ENCODE measurements around the gene ZNF688. TPM values are rescaled to one million over a fixed set of nuclear protein-coding genes. Genes with fewer than 3 reads are reported as not detected.
A peak's percentile ranks its signal among the peaks of the same experiment; 100 is the strongest.
"Not testable (repeated sequence)": the region's sequence is repeated elsewhere in the genome, so short reads cannot be mapped to it uniquely, and the experiment has no call there.

ZNF688 gene
- polyA plus RNA-seq, 1 donor from 2014 or later: 40.7 TPM

GRCh38 chr16:30600929-30601328, 29.4 kb upstream of the ZNF688 start:
- Mint-ChIP-seq H3K4me1 (peaks cover 0 to 4% (median 0%) of the 10 kb centered on the region in 3 donors), H3K9me3 (no peaks in the 10 kb centered on the region), H3K27ac (no peak overlapping the region), H3K4me3 (no peak overlapping the region), H3K36me3 (no peaks in the 10 kb centered on the region), H3K27me3 (no peaks in the 10 kb centered on the region)

- Mint-ChIP-seq H3K27me3 (no peaks in the 10 kb centered on the region), H3K4me3 (peak overlapping the region in 1 of 4 donors; percentile 34), H3K4me1 (peaks cover 0 to 4% (median 0%) of the 10 kb centered on the region in 3 donors), H3K36me3 (no peaks in the 10 kb centered on the region), H3K27ac (no peak overlapping the region), H3K9me3 (no peaks in the 10 kb centered on the region)
Measured at GRCh38 chr16:30600215-30600614, 28.7 kb upstream of the ZNF688 start.

- H3K36me3 Mint-ChIP-seq: peaks cover 2% of the 10 kb centered on the region
- no peak overlapping the region for H3K27ac Mint-ChIP-seq
- no peaks in the 10 kb centered on the region for H3K27me3 Mint-ChIP-seq
- no peaks in the 10 kb centered on the region for H3K4me1 Mint-ChIP-seq
- H3K4me3 Mint-ChIP-seq: no peak overlapping the region
- H3K9me3 Mint-ChIP-seq: peaks cover 0 to 2% (median 0%) of the 10 kb centered on the region in 3 donors
Measured at GRCh38 chr16:30592871-30593270, 21.4 kb upstream of the ZNF688 start.

GRCh38 chr16:30590869-30591268, 19.4 kb upstream of the ZNF688 start:
- not testable (repeated sequence) for H3K9me3 Mint-ChIP-seq, H3K36me3 Mint-ChIP-seq, H3K4me1 Mint-ChIP-seq, H3K4me3 Mint-ChIP-seq, H3K27me3 Mint-ChIP-seq, H3K27ac Mint-ChIP-seq

- H3K4me3 Mint-ChIP-seq, H3K9me3 Mint-ChIP-seq, H3K27me3 Mint-ChIP-seq, H3K36me3 Mint-ChIP-seq, H3K27ac Mint-ChIP-seq: not testable (repeated sequence)
- peaks cover 8 to 14% (median 8%) of the 10 kb centered on the region in 3 donors for H3K4me1 Mint-ChIP-seq
Measured at GRCh38 chr16:30589582-30589981, 18.1 kb upstream of the ZNF688 start.

GRCh38 chr16:30588651-30589050, 17.1 kb upstream of the ZNF688 start:
- no peak overlapping the region for H3K4me3 Mint-ChIP-seq

GRCh38 chr16:30585400-30586191, 14.1 kb upstream of the ZNF688 start, which contains the start of gene ZNF785:
Gene ZNF785 (minus strand): TSS chr16:30585697. CDS start chr16:30585611, 86 bp downstream.
- peak within 1 kb of the TSS; percentile 44 to 95 (median 93) for H3K27ac Mint-ChIP-seq
- H3K27me3 Mint-ChIP-seq: no peaks in the 10 kb centered on the region
- H3K4me3 Mint-ChIP-seq: peak within 1 kb of the TSS; percentile 88 to 96 (median 95)
- no peaks in the 10 kb centered on the region for H3K36me3 Mint-ChIP-seq
- H3K9me3 Mint-ChIP-seq: no peaks in the 10 kb centered on the region
- H3K4me1 Mint-ChIP-seq: peaks cover 12 to 18% (median 12%) of the 10 kb centered on the region in 3 donors

More at GRCh38 chr16:30588651-30589050, 17.1 kb upstream of the ZNF688 start:
- no peaks in the 10 kb centered on the region for H3K27me3 Mint-ChIP-seq
- no peaks in the 10 kb centered on the region for H3K9me3 Mint-ChIP-seq
- H3K27ac Mint-ChIP-seq: no peak overlapping the region
- peaks cover 2% of the 10 kb centered on the region for H3K36me3 Mint-ChIP-seq
- H3K4me1 Mint-ChIP-seq: peaks cover 8 to 17% (median 12%) of the 10 kb centered on the region in 3 donors

- peak overlapping the region; percentile 11 to 95 (median 89) for H3K4me3 Mint-ChIP-seq
- H3K4me1 Mint-ChIP-seq: peaks cover 12 to 18% (median 12%) of the 10 kb centered on the region in 3 donors
- H3K36me3 Mint-ChIP-seq: no peaks in the 10 kb centered on the region
- no peaks in the 10 kb centered on the region for H3K9me3 Mint-ChIP-seq
- H3K27ac Mint-ChIP-seq: peak overlapping the region in 2 of 3 donors; percentile 44 to 93
- H3K27me3 Mint-ChIP-seq: no peaks in the 10 kb centered on the region
Measured at GRCh38 chr16:30585022-30585399, 13.5 kb upstream of the ZNF688 start.

- peak overlapping the region in 1 of 3 donors; percentile 76 for H3K27ac Mint-ChIP-seq
- peak overlapping the region in 1 of 4 donors; percentile 88 for H3K4me3 Mint-ChIP-seq
- H3K27me3 Mint-ChIP-seq: no peaks in the 10 kb centered on the region
- peaks cover 12 to 18% (median 12%) of the 10 kb centered on the region in 3 donors for H3K4me1 Mint-ChIP-seq
- no peaks in the 10 kb centered on the region for H3K9me3 Mint-ChIP-seq
- H3K36me3 Mint-ChIP-seq: no peaks in the 10 kb centered on the region
Measured at GRCh38 chr16:30582611-30583340, 11.3 kb upstream of the ZNF688 start.

GRCh38 chr16:30581457-30581856, 9.9 kb upstream of the ZNF688 start:
- Mint-ChIP-seq H3K27ac (no peak overlapping the region), H3K4me3 (no peak overlapping the region), H3K36me3 (no peaks in the 10 kb centered on the region), H3K9me3 (no peaks in the 10 kb centered on the region), H3K4me1 (peaks cover 9 to 13% (median 12%) of the 10 kb centered on the region in 3 donors), H3K27me3 (no peaks in the 10 kb centered on the region)

GRCh38 chr16:30574678-30575077, 3.2 kb upstream of the ZNF688 start:
- peak overlapping the region in 1 of 4 donors; percentile 2 for H3K4me3 Mint-ChIP-seq
- no peaks in the 10 kb centered on the region for H3K27me3 Mint-ChIP-seq
- H3K36me3 Mint-ChIP-seq: no peaks in the 10 kb centered on the region
- H3K27ac Mint-ChIP-seq: no peak overlapping the region
- H3K9me3 Mint-ChIP-seq: no peaks in the 10 kb centered on the region
- H3K4me1 Mint-ChIP-seq: peaks cover 8 to 10% (median 10%) of the 10 kb centered on the region in 3 donors

- peaks cover 17 to 30% (median 24%) of the 10 kb centered on the region in 3 donors for H3K4me1 Mint-ChIP-seq
- H3K27ac Mint-ChIP-seq: peak overlapping the region; percentile 98 to 99 (median 99)
Measured at GRCh38 chr16:30570636-30571444, 674 bp downstream of the ZNF688 start.

GRCh38 chr16:30569746-30570635, 1.5 kb downstream of the ZNF688 start:
- H3K4me1 Mint-ChIP-seq: peaks cover 17 to 30% (median 24%) of the 10 kb centered on the region in 3 donors
- no peaks in the 10 kb centered on the region for H3K27me3 Mint-ChIP-seq
- peak overlapping the region in 2 of 3 donors; percentile 39 to 99 for H3K27ac Mint-ChIP-seq
- peak overlapping the region in 3 of 4 donors; percentile 32 to 100 (median 68) for H3K4me3 Mint-ChIP-seq
- no peaks in the 10 kb centered on the region for H3K9me3 Mint-ChIP-seq
- H3K36me3 Mint-ChIP-seq: peaks cover 4% of the 10 kb centered on the region

More at GRCh38 chr16:30570636-30571444, 674 bp downstream of the ZNF688 start:
- H3K36me3 Mint-ChIP-seq: peaks cover 4% of the 10 kb centered on the region
- H3K27me3 Mint-ChIP-seq: no peaks in the 10 kb centered on the region
- H3K9me3 Mint-ChIP-seq: no peaks in the 10 kb centered on the region
- peak overlapping the region; percentile 91 to 100 (median 96) for H3K4me3 Mint-ChIP-seq

- Mint-ChIP-seq H3K4me3 (peak overlapping the region in 2 of 4 donors; percentile 26 to 68), H3K9me3 (no peaks in the 10 kb centered on the region), H3K4me1 (peaks cover 17 to 30% (median 24%) of the 10 kb centered on the region in 3 donors), H3K36me3 (peaks cover 4% of the 10 kb centered on the region), H3K27me3 (no peaks in the 10 kb centered on the region), H3K27ac (peak overlapping the region; percentile 35 to 53 (median 39))
Measured at GRCh38 chr16:30569281-30569680, 2.2 kb downstream of the ZNF688 start.
